ENCODE measurements around the gene GNB1.
"Not testable (repeated sequence)": the region's sequence is repeated elsewhere in the genome, so short reads cannot be mapped to it uniquely, and the experiment has no call there.

The GNB1 gene

GRCh38 chr1:1746566-1746909 is 144.3 kb downstream of the GNB1 start:
- not testable (repeated sequence) for DNase-seq (ENCODE audit: low read depth in 2 of 2)

GRCh38 chr1:1745651-1746565 is 145.0 kb downstream of the GNB1 start:
- peak; percentile 66 to 78 for DNase-seq (ENCODE audit: low read depth in 2 of 2)

- DNase-seq (ENCODE audit: low read depth in 2 of 2), result not testable (repeated sequence)
These were observed 148.4 kb downstream of the GNB1 start for GRCh38 chr1:1742529-1742928.

GRCh38 chr1:1741013-1741412 is 149.9 kb downstream of the GNB1 start:
- DNase-seq (ENCODE audit: low read depth in 2 of 2), result not testable (repeated sequence)

- not testable (repeated sequence) for DNase-seq (ENCODE audit: low read depth in 2 of 2)
These were observed 152.0 kb downstream of the GNB1 start for GRCh38 chr1:1738799-1739337.

- not testable (repeated sequence) for DNase-seq (ENCODE audit: low read depth in 2 of 2)
These were observed 153.0 kb downstream of the GNB1 start for GRCh38 chr1:1737675-1738590.
